Right lobe of liver (tissue), 4 donors: ENCODE data around the gene KLLN.

ENCODE experiments used
- CTCF ChIP-seq, 4 donors: fragments of 200-600 bp in 3 of 4; fragments of 450-650 bp in 1 of 4; IDR thresholded peaks; one replicate each; pipeline versions ENCODE4 v1.5.1 to v1.8.0; 2016 to 2022; ENCODE audit warnings: antibody characterized with exemption in 4 of 4, mild to moderate bottlenecking in 2 of 4
- POLR2A ChIP-seq: fragments of 450-650 bp; IDR thresholded peaks from one replicate; pipeline ENCODE4 v1.6.1; 2017; ENCODE audit warnings: antibody characterized with exemption, mild to moderate bottlenecking
- donor health status: DM: no; HTN: no; CAD: no.
- donor health status: DM: no; HTN: no; CAD: no.
- donor health status: DM: no; HTN: yes; CAD: no.

- TF ChIP-seq CTCF (IDR thresholded peaks at IDR 0.05) (no peak), POLR2A (no peak)
Observed at GRCh38 chr10:87818505-87819288, 44.6 kb downstream of the KLLN start.
